Measurements from ENCODE around the gene PDE4D. TPM values are rescaled to one million over a fixed set of nuclear protein-coding genes. Genes with fewer than 3 reads are reported as not detected.

Gene PDE4D
- total and polyA plus RNA-seq, 8 donors: 1.5 to 7.1 (median 3.1) TPM

GRCh38 chr5:59640411-59640810, 253.1 kb downstream of the PDE4D start:
- 82 to 88% methylated on average over 1 of the region's 1 CpG for WGBS, 2 donors
- intact Hi-C loops (cut with DNase I): no loop called here
- peak in 2 of 4 donors; percentile 41 for ATAC-seq
- Histone ChIP-seq H3K36me3 (no peaks in the 10 kb centered on the region), H3K4me3 (no peak overlapping the region), H3K27me3 (no peaks in the 10 kb centered on the region), H3K4me1 (no peaks in the 10 kb centered on the region), H3K27ac (no peak overlapping the region), H3K9me3 (no peaks in the 10 kb centered on the region)
- FAIRE-seq: no peak
- TF ChIP-seq CTCF (IDR thresholded peaks at IDR 0.05): no peak
- DNase-seq: no peak

- H3K4me1 ChIP-seq: no peaks in the 10 kb centered on the region
- no peak for FAIRE-seq
- WGBS, 2 donors: 65 to 79% methylated on average over 4 of the region's 4 CpGs
- ATAC-seq: no peak
- intact Hi-C loops (cut with DNase I): no loop called here
- no peaks in the 10 kb centered on the region for H3K36me3 ChIP-seq
- H3K27me3 ChIP-seq: no peaks in the 10 kb centered on the region
- no peak overlapping the region for H3K27ac ChIP-seq
- no peak overlapping the region for H3K4me3 ChIP-seq
- no peaks in the 10 kb centered on the region for H3K9me3 ChIP-seq
- no peak for DNase-seq
- TF ChIP-seq CTCF (IDR thresholded peaks at IDR 0.05): no peak
These were observed 255.5 kb downstream of the PDE4D start for GRCh38 chr5:59637884-59638580.

GRCh38 chr5:59629561-59629960, 264.0 kb downstream of the PDE4D start:
- WGBS, 2 donors: 87 to 90% methylated on average over 4 of the region's 4 CpGs
- no peak for FAIRE-seq
- no peak for TF ChIP-seq CTCF (IDR thresholded peaks at IDR 0.05)
- Histone ChIP-seq H3K27ac (no peak overlapping the region), H3K4me1 (no peaks in the 10 kb centered on the region), H3K9me3 (no peaks in the 10 kb centered on the region), H3K36me3 (no peaks in the 10 kb centered on the region), H3K27me3 (no peaks in the 10 kb centered on the region), H3K4me3 (no peak overlapping the region)
- ATAC-seq: no peak
- no peak for DNase-seq
- intact Hi-C loops (cut with DNase I): no loop called here

- no peaks in the 10 kb centered on the region for H3K9me3 ChIP-seq
- no peak for ATAC-seq
- no peak overlapping the region for H3K4me3 ChIP-seq
- H3K4me1 ChIP-seq: no peaks in the 10 kb centered on the region
- WGBS, 2 donors: 73 to 74% methylated on average over 2 of the region's 2 CpGs
- no peak for TF ChIP-seq CTCF (IDR thresholded peaks at IDR 0.05)
- no peaks in the 10 kb centered on the region for H3K36me3 ChIP-seq
- DNase-seq: no peak
- H3K27me3 ChIP-seq: no peaks in the 10 kb centered on the region
- FAIRE-seq: no peak
- H3K27ac ChIP-seq: no peak overlapping the region
- intact Hi-C loops (cut with DNase I): no loop called here
These were observed 265.3 kb downstream of the PDE4D start for GRCh38 chr5:59628062-59628828.

- H3K27me3 ChIP-seq: no peaks in the 10 kb centered on the region
- intact Hi-C loops (cut with DNase I): no loop called here
- no peaks in the 10 kb centered on the region for H3K36me3 ChIP-seq
- no peak for FAIRE-seq
- no peaks in the 10 kb centered on the region for H3K9me3 ChIP-seq
- no peak for DNase-seq
- H3K4me3 ChIP-seq: no peak overlapping the region
- WGBS, 2 donors: 75 to 89% methylated on average over 2 of the region's 2 CpGs
- TF ChIP-seq CTCF (IDR thresholded peaks at IDR 0.05): no peak
- no peak overlapping the region for H3K27ac ChIP-seq
- no peak for ATAC-seq
- H3K4me1 ChIP-seq: no peaks in the 10 kb centered on the region
These were observed 268.6 kb downstream of the PDE4D start for GRCh38 chr5:59624898-59625297.

Measured in pancreas (tissue), 10 donors.